ENCODE results near the gene PPP1R9B.

GRCh38 chr17:50170662-50171370 is 20.3 kb upstream of the PPP1R9B start:
- TF ChIP-seq CTCF (IDR thresholded peaks at IDR 0.05) (no peak), POLR2AphosphoS5 (IDR thresholded peaks at IDR 0.05) (no peak)

Measured in esophagus muscularis mucosa (tissue), 3 donors.